ENCODE measurements around the gene CDR2L.

CDR2L gene

GRCh38 chr17:74990581-74991105 is 3.2 kb downstream of the CDR2L start:
- DNase-seq (ENCODE audit: insufficient read length, low spot score) (no peak), FAIRE-seq (no peak)
- no peak for TF ChIP-seq POLR2A (IDR thresholded peaks at IDR 0.05; ENCODE audit: low read depth, low read length)
- TF ChIP-seq PAX5 (IDR thresholded peaks at IDR 0.05; ENCODE audit: insufficient read depth, low read length, severe bottlenecking): no peak
- no peak for TF ChIP-seq POU2F2 (IDR thresholded peaks at IDR 0.05; ENCODE audit: low read depth, low read length)
- no peak for TF ChIP-seq POLR2AphosphoS5 (IDR thresholded peaks at IDR 0.05; ENCODE audit: low read depth, low read length)
- no peak for TF ChIP-seq SPI1 (IDR thresholded peaks at IDR 0.05; ENCODE audit: low read depth, low read length)
- TF ChIP-seq TAF1 (IDR thresholded peaks at IDR 0.05; ENCODE audit: low read depth, low read length): no peak

- DNase-seq (ENCODE audit: insufficient read length, low spot score) (no peak), FAIRE-seq (no peak)
- TF ChIP-seq SPI1 (IDR thresholded peaks at IDR 0.05; ENCODE audit: low read depth, low read length) (peak; percentile 40), POLR2A (IDR thresholded peaks at IDR 0.05; ENCODE audit: low read depth, low read length) (no peak)
These were observed 4.8 kb downstream of the CDR2L start for GRCh38 chr17:74992223-74992622.

- no peak for FAIRE-seq
- TF ChIP-seq POLR2AphosphoS5 (IDR thresholded peaks at IDR 0.05; ENCODE audit: low read depth, low read length): no peak
- no peak for TF ChIP-seq PAX5 (IDR thresholded peaks at IDR 0.05; ENCODE audit: insufficient read depth, low read length, severe bottlenecking)
- TF ChIP-seq POU2F2 (IDR thresholded peaks at IDR 0.05; ENCODE audit: low read depth, low read length): no peak
- TF ChIP-seq TAF1 (IDR thresholded peaks at IDR 0.05; ENCODE audit: low read depth, low read length): no peak
- TF ChIP-seq POLR2A (IDR thresholded peaks at IDR 0.05; ENCODE audit: low read depth, low read length): no peak
- no peak for TF ChIP-seq SPI1 (IDR thresholded peaks at IDR 0.05; ENCODE audit: low read depth, low read length)
- DNase-seq (ENCODE audit: insufficient read length, low spot score): no peak
These were observed 7.0 kb downstream of the CDR2L start for GRCh38 chr17:74994440-74994839.

- TF ChIP-seq TAF1 (IDR thresholded peaks at IDR 0.05; ENCODE audit: low read depth, low read length) (no peak), PAX5 (IDR thresholded peaks at IDR 0.05; ENCODE audit: insufficient read depth, low read length, severe bottlenecking) (no peak), POLR2A (IDR thresholded peaks at IDR 0.05; ENCODE audit: low read depth, low read length) (no peak), POU2F2 (IDR thresholded peaks at IDR 0.05; ENCODE audit: low read depth, low read length) (no peak), SPI1 (IDR thresholded peaks at IDR 0.05; ENCODE audit: low read depth, low read length) (no peak), POLR2AphosphoS5 (IDR thresholded peaks at IDR 0.05; ENCODE audit: low read depth, low read length) (no peak)
- FAIRE-seq: no peak
- no peak for DNase-seq (ENCODE audit: insufficient read length, low spot score)
These were observed 8.4 kb downstream of the CDR2L start for GRCh38 chr17:74995847-74996246.

- no peak for FAIRE-seq
These were observed 11.4 kb downstream of the CDR2L start for GRCh38 chr17:74998783-74999182.

GRCh38 chr17:74999523-74999922 is 12.1 kb downstream of the CDR2L start:
- DNase-seq (ENCODE audit: insufficient read length, low spot score): no peak
- TF ChIP-seq POLR2A (IDR thresholded peaks at IDR 0.05; ENCODE audit: low read depth, low read length) (no peak), PAX5 (IDR thresholded peaks at IDR 0.05; ENCODE audit: insufficient read depth, low read length, severe bottlenecking) (no peak), TAF1 (IDR thresholded peaks at IDR 0.05; ENCODE audit: low read depth, low read length) (no peak), POLR2AphosphoS5 (IDR thresholded peaks at IDR 0.05; ENCODE audit: low read depth, low read length) (no peak), SPI1 (IDR thresholded peaks at IDR 0.05; ENCODE audit: low read depth, low read length) (no peak), POU2F2 (IDR thresholded peaks at IDR 0.05; ENCODE audit: low read depth, low read length) (no peak)
- FAIRE-seq: no peak

More at GRCh38 chr17:74998783-74999182, 11.4 kb downstream of the CDR2L start:
- no peak for TF ChIP-seq POLR2AphosphoS5 (IDR thresholded peaks at IDR 0.05; ENCODE audit: low read depth, low read length)
- TF ChIP-seq TAF1 (IDR thresholded peaks at IDR 0.05; ENCODE audit: low read depth, low read length): no peak
- no peak for TF ChIP-seq POU2F2 (IDR thresholded peaks at IDR 0.05; ENCODE audit: low read depth, low read length)
- TF ChIP-seq SPI1 (IDR thresholded peaks at IDR 0.05; ENCODE audit: low read depth, low read length): no peak
- no peak for TF ChIP-seq POLR2A (IDR thresholded peaks at IDR 0.05; ENCODE audit: low read depth, low read length)
- TF ChIP-seq PAX5 (IDR thresholded peaks at IDR 0.05; ENCODE audit: insufficient read depth, low read length, severe bottlenecking): no peak
- DNase-seq (ENCODE audit: insufficient read length, low spot score): no peak

GRCh38 chr17:75001915-75002843 is 14.7 kb downstream of the CDR2L start:
- FAIRE-seq (no peak), DNase-seq (ENCODE audit: insufficient read length, low spot score) (no peak)
- TF ChIP-seq PAX5 (IDR thresholded peaks at IDR 0.05; ENCODE audit: insufficient read depth, low read length, severe bottlenecking): no peak
- no peak for TF ChIP-seq POLR2AphosphoS5 (IDR thresholded peaks at IDR 0.05; ENCODE audit: low read depth, low read length)
- TF ChIP-seq TAF1 (IDR thresholded peaks at IDR 0.05; ENCODE audit: low read depth, low read length): no peak
- TF ChIP-seq POLR2A (IDR thresholded peaks at IDR 0.05; ENCODE audit: low read depth, low read length): no peak
- TF ChIP-seq SPI1 (IDR thresholded peaks at IDR 0.05; ENCODE audit: low read depth, low read length): no peak
- TF ChIP-seq POU2F2 (IDR thresholded peaks at IDR 0.05; ENCODE audit: low read depth, low read length): no peak

- DNase-seq (ENCODE audit: insufficient read length, low spot score): no peak
- no peak for FAIRE-seq
- TF ChIP-seq POLR2AphosphoS5 (IDR thresholded peaks at IDR 0.05; ENCODE audit: low read depth, low read length) (no peak), POLR2A (IDR thresholded peaks at IDR 0.05; ENCODE audit: low read depth, low read length) (no peak), TAF1 (IDR thresholded peaks at IDR 0.05; ENCODE audit: low read depth, low read length) (no peak), SPI1 (IDR thresholded peaks at IDR 0.05; ENCODE audit: low read depth, low read length) (no peak), POU2F2 (IDR thresholded peaks at IDR 0.05; ENCODE audit: low read depth, low read length) (no peak), PAX5 (IDR thresholded peaks at IDR 0.05; ENCODE audit: insufficient read depth, low read length, severe bottlenecking) (no peak)
These were observed 15.9 kb downstream of the CDR2L start for GRCh38 chr17:75003070-75003956.

GRCh38 chr17:75003957-75004355 is 16.5 kb downstream of the CDR2L start:
- no peak for FAIRE-seq
- no peak for DNase-seq (ENCODE audit: insufficient read length, low spot score)
- TF ChIP-seq POLR2AphosphoS5 (IDR thresholded peaks at IDR 0.05; ENCODE audit: low read depth, low read length) (no peak), SPI1 (IDR thresholded peaks at IDR 0.05; ENCODE audit: low read depth, low read length) (no peak), POLR2A (IDR thresholded peaks at IDR 0.05; ENCODE audit: low read depth, low read length) (no peak), TAF1 (IDR thresholded peaks at IDR 0.05; ENCODE audit: low read depth, low read length) (no peak), PAX5 (IDR thresholded peaks at IDR 0.05; ENCODE audit: insufficient read depth, low read length, severe bottlenecking) (no peak), POU2F2 (IDR thresholded peaks at IDR 0.05; ENCODE audit: low read depth, low read length) (no peak)
